ENCODE data around the gene CRYBB3. TPM values are rescaled to one million over a fixed set of nuclear protein-coding genes. Genes with fewer than 3 reads are reported as not detected.

The CRYBB3 gene
- total RNA-seq, 1 donor from 2014 or later: 1.4 TPM

Other genes with a start within 250 kb of the CRYBB3 start
- 85.5 TPM for gene KIAA1671, start 247.1 kb upstream of the CRYBB3 start, total RNA-seq
- gene CRYBB2, start 19.8 kb downstream of the CRYBB3 start, total RNA-seq: not detected